WTC11 (cell line): ENCODE data around the gene SCAND1.

Experiments
- AFF4 ChIP-seq: sonication (generic); formaldehyde crosslinking; IDR thresholded peaks from 2 replicates; pipeline ENCODE4 v1.8.1; 2023; ENCODE audit warnings: mild to moderate bottlenecking, missing genetic modification reagents, borderline replicate concordance
- CBFB ChIP-seq: sonication (generic); formaldehyde crosslinking; IDR thresholded peaks from 2 replicates; pipeline ENCODE4 v1.8.1; 2022; ENCODE audit warnings: mild to moderate bottlenecking, low read depth, missing genetic modification reagents
- CTCF ChIP-seq: fragments of 200-600 bp; IDR thresholded peaks from 2 replicates; pipeline ENCODE4 v1.8.0; 2022; ENCODE audit warnings: antibody characterized with exemption
- JUN ChIP-seq: sonication (generic); formaldehyde crosslinking; IDR thresholded peaks from 2 replicates; pipeline ENCODE4 v1.8.0; 2023; ENCODE audit warnings: mild to moderate bottlenecking, missing genetic modification reagents
- MAX ChIP-seq: sonication (generic); formaldehyde crosslinking; IDR thresholded peaks from 2 replicates; pipeline ENCODE4 v1.8.0; 2022; ENCODE audit warnings: mild to moderate bottlenecking, missing genetic modification reagents
- MXD4 ChIP-seq: fragments of 250-450 bp; sonication (Bioruptor Pico); IDR thresholded peaks from 2 replicates; pipeline ENCODE4 v1.8.0; 2021; ENCODE audit warnings: mild to moderate bottlenecking, moderate library complexity, borderline replicate concordance
- NFYB ChIP-seq: sonication (generic); formaldehyde crosslinking; conservative IDR thresholded peaks from 2 replicates; pipeline ENCODE4 v1.8.0; 2022; ENCODE audit warnings: low read depth, missing genetic modification reagents
- RELA ChIP-seq: sonication (generic); formaldehyde crosslinking; IDR thresholded peaks from 2 replicates; pipeline ENCODE4 v1.8.1; 2022; ENCODE audit warnings: missing genetic modification reagents, mild to moderate bottlenecking, borderline replicate concordance
- SMAD3 ChIP-seq: sonication (generic); formaldehyde crosslinking; IDR thresholded peaks from 2 replicates; pipeline ENCODE4 v1.8.0; 2022; ENCODE audit warnings: missing genetic modification reagents, mild to moderate bottlenecking, borderline replicate concordance
- USF2 ChIP-seq: sonication (generic); formaldehyde crosslinking; IDR thresholded peaks from 2 replicates; pipeline ENCODE4 v1.8.1; 2023; ENCODE audit warnings: mild to moderate bottlenecking, missing genetic modification reagents, moderate library complexity
- ZBTB43 ChIP-seq: sonication (generic); formaldehyde crosslinking; IDR thresholded peaks from 2 replicates; pipeline ENCODE4 v1.8.1; 2023; ENCODE audit warnings: mild to moderate bottlenecking, missing genetic modification reagents

- no peak for TF ChIP-seq CTCF
- no peak for TF ChIP-seq MAX (CRISPR knock-in tag)
- no peak for TF ChIP-seq ZBTB43 (CRISPR knock-in tag)
- no peak for TF ChIP-seq RELA
- TF ChIP-seq AFF4 (CRISPR knock-in tag), result no peak
- no peak for TF ChIP-seq MXD4 (CRISPR knock-in tag)
- no peak for TF ChIP-seq NFYB (CRISPR knock-in tag)
- TF ChIP-seq CBFB (CRISPR knock-in tag), result no peak
- TF ChIP-seq SMAD3 (CRISPR knock-in tag), result no peak
- TF ChIP-seq JUN, result no peak
- no peak for TF ChIP-seq USF2
Observed at GRCh38 chr20:35984382-35984781, 30.1 kb upstream of the SCAND1 start.
